ENCODE results near the gene PHLDB1.

The PHLDB1 gene

GRCh38 chr11:118694771-118695170, 87.4 kb downstream of the PHLDB1 start:
- Histone ChIP-seq H3K36me3 (ENCODE audit: insufficient read depth, low read length) (no peaks in the 10 kb centered on the region), H2AFZ (ENCODE audit: low read depth, low read length) (no peak overlapping the region), H3K9ac (ENCODE audit: low read depth, low read length) (no peak overlapping the region), H3K4me3 (ENCODE audit: low read depth in 1 of 2, low read length in 2 of 2) (no peak overlapping the region), H4K20me1 (ENCODE audit: insufficient read depth, low read length) (peaks cover 7% of the 10 kb centered on the region; the same call in 1 of the 2 replicates), H3K27me3 (ENCODE audit: insufficient read depth, low read length, poor library complexity) (no peaks in the 10 kb centered on the region), H3K9me3 (ENCODE audit: insufficient read depth, low read length, severe bottlenecking) (no peaks in the 10 kb centered on the region), H3K79me2 (ENCODE audit: insufficient read depth, low read length) (no peaks in the 10 kb centered on the region), H3K4me1 (ENCODE audit: insufficient read depth, low read length) (peaks cover 37% of the 10 kb centered on the region), H3K27ac (ENCODE audit: low read length) (no peak overlapping the region), H3K4me2 (ENCODE audit: insufficient read depth, low read length) (no peak overlapping the region)
- ATAC-seq (ENCODE audit: insufficient read depth, low read depth) (no peak), DNase-seq (no peak)
- TF ChIP-seq EZH2 (IDR thresholded peaks at IDR 0.05; ENCODE audit: borderline replicate concordance, low read depth, low read length, severe bottlenecking) (no peak), CTCF (IDR thresholded peaks at IDR 0.05; ENCODE audit: borderline replicate concordance, extremely low read depth, low read length, poor library complexity, severe bottlenecking) (no peak)

GRCh38 chr11:118696673-118697226, 89.3 kb downstream of the PHLDB1 start:
- H3K4me1 ChIP-seq (ENCODE audit: insufficient read depth, low read length) = peaks cover 23% of the 10 kb centered on the region
- no peak overlapping the region for H3K27ac ChIP-seq (ENCODE audit: low read length)
- TF ChIP-seq EZH2 (IDR thresholded peaks at IDR 0.05; ENCODE audit: borderline replicate concordance, low read depth, low read length, severe bottlenecking) (no peak), CTCF (IDR thresholded peaks at IDR 0.05; ENCODE audit: borderline replicate concordance, extremely low read depth, low read length, poor library complexity, severe bottlenecking) (no peak)
- H3K4me2 ChIP-seq (ENCODE audit: insufficient read depth, low read length) = no peak overlapping the region
- H3K4me3 ChIP-seq (ENCODE audit: low read depth in 1 of 2, low read length in 2 of 2) = no peak overlapping the region
- DNase-seq (no peak), ATAC-seq (ENCODE audit: insufficient read depth, low read depth) (no peak)
- H4K20me1 ChIP-seq (ENCODE audit: insufficient read depth, low read length) = peaks cover 7% of the 10 kb centered on the region; the same call in 1 of the 2 replicates
- no peaks in the 10 kb centered on the region for H3K9me3 ChIP-seq (ENCODE audit: insufficient read depth, low read length, severe bottlenecking)
- no peaks in the 10 kb centered on the region for H3K27me3 ChIP-seq (ENCODE audit: insufficient read depth, low read length, poor library complexity)
- H2AFZ ChIP-seq (ENCODE audit: low read depth, low read length) = no peak overlapping the region
- no peak overlapping the region for H3K9ac ChIP-seq (ENCODE audit: low read depth, low read length)
- H3K36me3 ChIP-seq (ENCODE audit: insufficient read depth, low read length) = no peaks in the 10 kb centered on the region
- H3K79me2 ChIP-seq (ENCODE audit: insufficient read depth, low read length) = no peaks in the 10 kb centered on the region

- Histone ChIP-seq H3K4me3 (ENCODE audit: low read depth in 1 of 2, low read length in 2 of 2) (no peak overlapping the region), H3K4me1 (ENCODE audit: insufficient read depth, low read length) (peaks cover 17% of the 10 kb centered on the region), H3K79me2 (ENCODE audit: insufficient read depth, low read length) (no peaks in the 10 kb centered on the region), H4K20me1 (ENCODE audit: insufficient read depth, low read length) (peaks cover 7% of the 10 kb centered on the region; the same call in 1 of the 2 replicates), H3K9ac (ENCODE audit: low read depth, low read length) (no peak overlapping the region), H3K27me3 (ENCODE audit: insufficient read depth, low read length, poor library complexity) (no peaks in the 10 kb centered on the region), H3K36me3 (ENCODE audit: insufficient read depth, low read length) (no peaks in the 10 kb centered on the region), H3K27ac (ENCODE audit: low read length) (no peak overlapping the region), H3K9me3 (ENCODE audit: insufficient read depth, low read length, severe bottlenecking) (no peaks in the 10 kb centered on the region), H2AFZ (ENCODE audit: low read depth, low read length) (no peak overlapping the region), H3K4me2 (ENCODE audit: insufficient read depth, low read length) (no peak overlapping the region)
- ATAC-seq (ENCODE audit: insufficient read depth, low read depth) = no peak
- TF ChIP-seq CTCF (IDR thresholded peaks at IDR 0.05; ENCODE audit: borderline replicate concordance, extremely low read depth, low read length, poor library complexity, severe bottlenecking) (no peak), EZH2 (IDR thresholded peaks at IDR 0.05; ENCODE audit: borderline replicate concordance, low read depth, low read length, severe bottlenecking) (no peak)
- DNase-seq = no peak
These were observed 89.9 kb downstream of the PHLDB1 start for GRCh38 chr11:118697346-118697745.

Data from DND-41 (cell line).